ENCODE data around the gene XPC.

Gene XPC

DNA sequence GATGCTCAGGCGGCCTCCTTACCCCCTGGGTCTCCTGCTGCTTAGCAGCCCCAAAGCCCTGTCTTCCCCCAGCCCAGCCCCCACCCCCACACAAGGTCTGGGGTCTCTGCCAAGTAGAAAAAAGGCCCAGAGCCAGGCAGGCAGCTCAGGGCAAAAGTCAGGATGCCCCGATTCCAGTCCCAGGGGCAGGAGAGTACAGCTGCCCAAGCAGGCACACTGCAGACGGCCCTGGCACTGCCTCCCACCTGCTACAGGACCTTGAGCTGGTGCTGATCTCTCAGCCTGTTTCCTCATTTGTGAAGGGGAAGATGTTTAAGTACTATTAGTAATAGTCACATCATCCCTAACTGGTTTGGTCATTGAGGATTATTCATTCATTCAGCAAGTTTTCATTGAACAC is 41.0 kb downstream of the XPC start:
- H3K4me3 ChIP-seq (ENCODE audit: low read depth in 1 of 2, low read length in 2 of 2): no peak overlapping the region
- H3K27me3 ChIP-seq (ENCODE audit: control insufficient read depth in 1 of 2, insufficient read depth in 2 of 2, low read length in 2 of 2): no peaks in the 10 kb centered on the region
- peaks cover 90% of the 10 kb centered on the region for H3K36me3 ChIP-seq (ENCODE audit: insufficient read depth, low read length)
- H3K9ac ChIP-seq (ENCODE audit: low read length): no peak overlapping the region
- no peak overlapping the region for H3K27ac ChIP-seq (ENCODE audit: low read depth, low read length)
- H3K9me3 ChIP-seq (ENCODE audit: low read length): no peaks in the 10 kb centered on the region
- H3K4me1 ChIP-seq (ENCODE audit: insufficient read depth, low read length): peaks cover 1% of the 10 kb centered on the region

DNA sequence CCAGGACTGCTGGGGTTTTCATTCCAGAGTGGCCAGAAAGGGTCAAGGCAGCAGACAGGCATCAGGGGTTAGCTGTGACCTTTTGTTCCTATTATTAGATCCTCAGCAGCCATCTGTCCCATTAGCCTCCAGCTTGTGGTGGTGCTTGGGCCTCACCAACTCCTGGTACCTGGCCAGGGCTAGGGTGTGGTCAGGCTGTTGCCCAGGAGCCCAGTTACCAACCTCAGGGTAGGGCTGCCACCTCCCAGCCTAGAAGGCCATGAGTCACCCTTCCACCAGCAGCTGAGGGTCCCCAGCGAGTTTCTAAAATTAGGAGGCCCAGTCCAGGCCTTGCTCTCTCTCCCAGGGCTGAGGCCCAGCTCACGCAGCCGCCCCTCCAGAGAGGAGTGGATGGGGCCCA is 41.4 kb downstream of the XPC start:
- no peaks in the 10 kb centered on the region for H3K27me3 ChIP-seq (ENCODE audit: control insufficient read depth in 1 of 2, insufficient read depth in 2 of 2, low read length in 2 of 2)
- H3K4me3 ChIP-seq (ENCODE audit: low read depth in 1 of 2, low read length in 2 of 2): no peak overlapping the region
- no peaks in the 10 kb centered on the region for H3K4me1 ChIP-seq (ENCODE audit: insufficient read depth, low read length)
- no peaks in the 10 kb centered on the region for H3K9me3 ChIP-seq (ENCODE audit: low read length)
- no peak overlapping the region for H3K9ac ChIP-seq (ENCODE audit: low read length)
- H3K36me3 ChIP-seq (ENCODE audit: insufficient read depth, low read length): peaks cover 90% of the 10 kb centered on the region
- H3K27ac ChIP-seq (ENCODE audit: low read depth, low read length): no peak overlapping the region

DNA sequence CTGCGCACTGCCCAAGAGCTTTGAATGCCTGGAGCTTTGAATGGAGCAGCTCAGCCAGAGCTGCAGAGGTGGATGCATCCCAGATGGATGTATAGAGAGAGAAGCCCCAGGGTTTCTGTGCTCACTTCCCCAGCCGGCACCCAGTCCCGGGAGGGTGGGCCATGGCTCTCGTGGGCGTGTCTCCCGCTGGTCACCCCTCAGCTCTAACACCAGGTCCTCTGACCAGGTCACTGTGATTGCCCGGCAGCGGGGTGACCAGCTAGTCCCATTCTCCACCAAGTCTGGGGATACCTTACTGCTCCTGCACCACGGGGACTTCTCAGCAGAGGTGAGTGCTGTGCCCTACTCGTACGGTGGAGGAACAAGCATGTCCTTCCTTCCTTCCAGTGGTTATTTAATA is 42.8 kb downstream of the XPC start:
- Histone ChIP-seq H3K36me3 (ENCODE audit: insufficient read depth, low read length) (peaks cover 90% of the 10 kb centered on the region), H3K27ac (ENCODE audit: low read depth, low read length) (no peak overlapping the region), H3K4me1 (ENCODE audit: insufficient read depth, low read length) (no peaks in the 10 kb centered on the region), H3K4me3 (ENCODE audit: low read depth in 1 of 2, low read length in 2 of 2) (no peak overlapping the region), H3K9ac (ENCODE audit: low read length) (no peak overlapping the region), H3K9me3 (ENCODE audit: low read length) (no peaks in the 10 kb centered on the region), H3K27me3 (ENCODE audit: control insufficient read depth in 1 of 2, insufficient read depth in 2 of 2, low read length in 2 of 2) (no peaks in the 10 kb centered on the region)

DNA sequence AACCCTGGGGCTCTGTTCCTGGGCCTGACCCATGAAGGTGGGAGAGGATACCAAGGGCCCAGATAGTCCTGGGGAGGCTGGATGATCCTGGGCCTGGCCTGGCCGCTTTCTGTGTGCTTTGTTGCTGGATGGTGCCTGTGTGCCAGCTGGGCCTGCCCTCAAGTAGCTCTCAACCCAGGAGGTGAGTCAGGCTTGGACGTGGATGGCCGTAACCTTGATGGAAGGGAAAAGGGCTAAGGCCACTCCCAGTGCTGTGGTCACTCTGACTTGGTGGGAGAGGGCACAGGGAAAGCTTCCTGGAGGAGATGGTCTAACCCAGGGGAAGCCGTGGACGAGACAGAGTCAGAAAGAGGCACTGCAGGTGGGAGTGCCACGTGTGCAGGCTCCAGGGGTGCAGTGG is 44.1 kb downstream of the XPC start:
- Histone ChIP-seq H3K36me3 (ENCODE audit: insufficient read depth, low read length) (peaks cover 91% of the 10 kb centered on the region), H3K9me3 (ENCODE audit: low read length) (no peaks in the 10 kb centered on the region), H3K4me3 (ENCODE audit: low read depth in 1 of 2, low read length in 2 of 2) (no peak overlapping the region), H3K27me3 (ENCODE audit: control insufficient read depth in 1 of 2, insufficient read depth in 2 of 2, low read length in 2 of 2) (no peaks in the 10 kb centered on the region), H3K27ac (ENCODE audit: low read depth, low read length) (no peak overlapping the region), H3K4me1 (ENCODE audit: insufficient read depth, low read length) (no peaks in the 10 kb centered on the region), H3K9ac (ENCODE audit: low read length) (no peak overlapping the region)

DNA sequence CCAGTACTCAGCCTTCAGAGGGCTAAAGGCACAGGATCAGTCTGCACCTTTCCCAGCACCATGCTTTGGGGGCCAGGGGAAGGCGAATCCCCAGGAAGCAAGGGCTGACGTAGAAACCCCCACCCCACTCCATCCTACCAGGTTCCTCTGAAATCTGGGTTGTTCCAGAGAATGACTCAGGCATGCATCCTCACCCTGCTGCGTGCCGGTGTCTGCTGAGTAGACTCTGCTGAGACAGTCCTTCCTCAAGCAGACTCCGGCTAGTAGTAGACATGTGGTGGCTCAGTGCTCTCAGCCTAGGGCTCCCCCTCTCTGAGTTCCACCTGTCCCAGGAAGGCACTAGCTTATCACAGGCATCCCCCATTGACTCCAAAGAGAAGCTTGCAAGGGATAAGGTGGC is 44.5 kb downstream of the XPC start:
- H3K36me3 ChIP-seq (ENCODE audit: insufficient read depth, low read length): peaks cover 89% of the 10 kb centered on the region
- no peak overlapping the region for H3K4me3 ChIP-seq (ENCODE audit: low read depth in 1 of 2, low read length in 2 of 2)
- no peaks in the 10 kb centered on the region for H3K9me3 ChIP-seq (ENCODE audit: low read length)

DNA sequence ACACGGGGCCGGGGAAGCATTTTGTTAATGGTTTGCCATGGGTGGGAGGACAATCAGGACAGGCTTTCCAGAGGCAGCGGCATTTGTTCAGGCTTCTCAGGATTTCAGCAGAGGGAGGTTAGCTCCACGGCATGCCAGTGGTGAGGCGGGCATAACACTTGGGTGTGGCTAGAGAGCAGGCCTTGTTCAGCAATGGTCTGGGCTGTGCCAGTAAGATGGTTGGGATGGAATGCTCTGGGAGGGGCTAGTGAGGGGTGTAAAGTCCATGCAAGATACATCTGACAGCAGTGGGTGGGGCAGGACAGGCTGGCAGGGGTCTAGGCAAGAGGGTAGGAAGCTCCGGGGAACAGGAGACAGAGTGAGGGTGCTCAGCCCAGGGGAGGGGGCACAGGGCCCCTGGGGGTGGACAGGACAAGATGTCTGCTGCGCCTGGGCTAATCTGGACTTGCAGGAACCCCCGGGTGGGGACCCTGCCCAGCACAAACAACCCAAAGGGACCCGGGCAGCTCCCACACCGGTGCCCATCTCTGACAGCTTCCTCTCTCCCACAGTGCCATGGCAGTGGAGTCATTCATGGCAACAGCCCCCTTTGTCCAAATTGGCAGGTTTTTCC is 45.1 kb downstream of the XPC start:
- Histone ChIP-seq H3K36me3 (ENCODE audit: insufficient read depth, low read length) (peaks cover 88% of the 10 kb centered on the region), H3K4me3 (ENCODE audit: low read depth in 1 of 2, low read length in 2 of 2) (no peak overlapping the region), H3K9ac (ENCODE audit: low read length) (no peak overlapping the region), H3K27me3 (ENCODE audit: control insufficient read depth in 1 of 2, insufficient read depth in 2 of 2, low read length in 2 of 2) (no peaks in the 10 kb centered on the region), H3K9me3 (ENCODE audit: low read length) (no peaks in the 10 kb centered on the region), H3K4me1 (ENCODE audit: insufficient read depth, low read length) (no peaks in the 10 kb centered on the region), H3K27ac (ENCODE audit: low read depth, low read length) (no peak overlapping the region)

More for the DNA sequence above, 44.5 kb downstream of the XPC start:
- no peaks in the 10 kb centered on the region for H3K27me3 ChIP-seq (ENCODE audit: control insufficient read depth in 1 of 2, insufficient read depth in 2 of 2, low read length in 2 of 2)
- no peaks in the 10 kb centered on the region for H3K4me1 ChIP-seq (ENCODE audit: insufficient read depth, low read length)
- no peak overlapping the region for H3K9ac ChIP-seq (ENCODE audit: low read length)
- H3K27ac ChIP-seq (ENCODE audit: low read depth, low read length): no peak overlapping the region

DNA sequence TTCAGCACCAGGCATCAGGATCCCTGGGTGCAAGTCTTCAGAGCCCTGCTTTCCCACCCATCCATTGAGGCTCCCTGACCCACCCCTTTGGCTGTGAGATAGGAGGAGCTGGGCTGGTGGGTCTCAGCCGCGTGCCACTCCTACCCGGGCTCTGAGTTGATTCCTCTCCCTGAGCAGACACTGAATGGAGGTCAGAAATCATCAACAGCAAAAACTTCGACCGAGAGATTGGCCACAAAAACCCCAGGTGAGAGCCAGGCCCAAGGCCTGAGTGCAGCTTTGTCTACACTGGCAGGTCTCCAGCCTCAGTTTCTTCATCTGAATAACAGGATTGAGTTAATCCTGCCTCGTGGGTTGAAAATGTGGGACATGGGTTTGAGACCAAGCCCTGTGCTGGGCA is 45.7 kb downstream of the XPC start:
- no peak overlapping the region for H3K9ac ChIP-seq (ENCODE audit: low read length)
- peaks cover 4% of the 10 kb centered on the region for H3K4me1 ChIP-seq (ENCODE audit: insufficient read depth, low read length)
- no peaks in the 10 kb centered on the region for H3K27me3 ChIP-seq (ENCODE audit: control insufficient read depth in 1 of 2, insufficient read depth in 2 of 2, low read length in 2 of 2)
- no peak overlapping the region for H3K27ac ChIP-seq (ENCODE audit: low read depth, low read length)
- H3K4me3 ChIP-seq (ENCODE audit: low read depth in 1 of 2, low read length in 2 of 2): no peak overlapping the region
- H3K9me3 ChIP-seq (ENCODE audit: low read length): no peaks in the 10 kb centered on the region
- H3K36me3 ChIP-seq (ENCODE audit: insufficient read depth, low read length): peaks cover 88% of the 10 kb centered on the region

DNA sequence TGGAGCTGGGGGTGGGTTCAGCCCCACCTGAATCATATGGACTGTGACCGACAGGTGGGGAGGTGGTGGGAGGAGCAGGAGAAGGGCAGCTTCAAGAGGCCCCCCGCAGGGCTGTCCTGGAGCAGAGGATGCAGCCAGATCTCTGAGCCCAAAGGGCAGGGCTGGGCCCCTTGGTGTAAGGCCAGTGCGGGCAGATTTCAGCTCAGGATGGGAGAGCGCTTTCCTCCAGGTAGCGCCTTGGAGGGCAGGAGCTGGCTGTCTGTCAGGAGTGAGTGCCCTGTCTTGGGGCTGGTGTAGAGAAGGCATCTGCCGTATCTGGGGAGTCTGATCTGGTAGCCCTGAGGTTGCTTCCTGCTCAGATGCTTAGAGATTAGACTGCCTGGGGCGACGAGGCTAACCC is 46.3 kb downstream of the XPC start:
- Histone ChIP-seq H3K4me3 (ENCODE audit: low read depth in 1 of 2, low read length in 2 of 2) (no peak overlapping the region), H3K27ac (ENCODE audit: low read depth, low read length) (no peak overlapping the region), H3K4me1 (ENCODE audit: insufficient read depth, low read length) (peaks cover 10% of the 10 kb centered on the region), H3K36me3 (ENCODE audit: insufficient read depth, low read length) (peaks cover 87% of the 10 kb centered on the region), H3K27me3 (ENCODE audit: control insufficient read depth in 1 of 2, insufficient read depth in 2 of 2, low read length in 2 of 2) (no peaks in the 10 kb centered on the region), H3K9ac (ENCODE audit: low read length) (no peak overlapping the region), H3K9me3 (ENCODE audit: low read length) (no peaks in the 10 kb centered on the region)

DNA sequence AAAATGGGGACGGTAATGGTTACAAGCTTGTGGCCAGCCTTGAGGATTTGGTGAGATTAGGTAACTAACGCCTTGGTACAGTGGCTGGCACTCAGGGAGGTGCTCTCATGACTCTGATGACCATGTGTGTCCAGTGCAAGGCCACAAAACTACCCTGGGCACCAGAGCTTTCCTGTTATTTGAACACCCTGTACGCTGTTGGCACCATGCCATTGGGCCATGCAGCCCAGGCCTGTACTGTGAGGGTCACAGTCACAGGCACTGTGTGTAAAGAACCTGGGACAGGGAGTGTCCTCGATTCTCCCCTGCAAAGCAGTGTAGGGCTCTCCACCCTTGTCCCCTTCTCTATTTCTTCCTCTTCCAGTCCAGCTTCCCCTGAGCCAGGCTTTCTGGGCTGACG is 47.3 kb downstream of the XPC start:
- H3K27ac ChIP-seq (ENCODE audit: low read depth, low read length): no peak overlapping the region
- no peak overlapping the region for H3K9ac ChIP-seq (ENCODE audit: low read length)
- H3K9me3 ChIP-seq (ENCODE audit: low read length): no peaks in the 10 kb centered on the region
- H3K36me3 ChIP-seq (ENCODE audit: insufficient read depth, low read length): peaks cover 82% of the 10 kb centered on the region
- H3K4me3 ChIP-seq (ENCODE audit: low read depth in 1 of 2, low read length in 2 of 2): no peak overlapping the region
- H3K27me3 ChIP-seq (ENCODE audit: control insufficient read depth in 1 of 2, insufficient read depth in 2 of 2, low read length in 2 of 2): no peaks in the 10 kb centered on the region
- peaks cover 20% of the 10 kb centered on the region for H3K4me1 ChIP-seq (ENCODE audit: insufficient read depth, low read length)

DNA sequence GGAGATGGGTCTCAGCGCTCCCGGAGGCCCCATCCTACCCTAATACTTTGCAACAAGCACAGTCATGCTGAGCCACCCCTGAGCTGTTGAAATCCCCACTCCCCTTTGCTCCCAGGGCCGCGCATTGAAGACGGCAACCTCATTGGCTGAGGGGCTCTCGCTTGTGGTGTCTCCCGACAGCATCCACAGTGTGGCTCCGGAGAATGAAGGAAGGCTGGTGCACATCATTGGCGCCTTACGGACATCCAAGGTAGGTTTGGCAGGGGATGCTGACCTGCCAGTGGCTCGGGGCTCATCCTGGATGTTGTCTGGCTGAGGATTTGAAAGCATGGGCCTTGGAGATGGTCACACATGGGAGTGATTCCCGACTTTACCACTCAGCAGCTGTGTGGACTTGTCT is 47.7 kb downstream of the XPC start:
- Histone ChIP-seq H3K4me1 (ENCODE audit: insufficient read depth, low read length) (peaks cover 24% of the 10 kb centered on the region), H3K9me3 (ENCODE audit: low read length) (no peaks in the 10 kb centered on the region), H3K27me3 (ENCODE audit: control insufficient read depth in 1 of 2, insufficient read depth in 2 of 2, low read length in 2 of 2) (no peaks in the 10 kb centered on the region), H3K4me3 (ENCODE audit: low read depth in 1 of 2, low read length in 2 of 2) (no peak overlapping the region), H3K9ac (ENCODE audit: low read length) (no peak overlapping the region), H3K27ac (ENCODE audit: low read depth, low read length) (no peak overlapping the region), H3K36me3 (ENCODE audit: insufficient read depth, low read length) (peaks cover 78% of the 10 kb centered on the region)

DNA sequence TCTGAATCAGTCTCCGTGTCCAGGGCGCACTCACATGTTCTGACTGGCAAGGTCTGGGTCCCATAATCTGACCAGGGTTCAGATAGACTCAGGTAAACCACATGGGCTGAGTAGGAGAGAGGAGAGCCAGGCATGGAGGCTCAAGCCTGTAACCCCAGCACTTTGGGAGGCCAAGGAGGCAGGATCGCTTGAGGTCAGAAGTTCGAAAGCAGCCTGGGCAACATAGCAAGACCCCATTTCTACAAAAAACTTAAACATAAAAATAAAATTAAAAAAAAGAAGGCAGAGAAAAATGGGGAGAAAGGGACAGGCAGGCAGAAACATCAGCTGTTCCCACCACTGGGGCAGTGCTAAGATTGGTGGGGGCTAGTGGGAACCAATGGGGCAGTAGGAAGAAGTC is 48.2 kb downstream of the XPC start:
- H3K36me3 ChIP-seq (ENCODE audit: insufficient read depth, low read length): peaks cover 73% of the 10 kb centered on the region
- peaks cover 24% of the 10 kb centered on the region for H3K4me1 ChIP-seq (ENCODE audit: insufficient read depth, low read length)
- H3K9ac ChIP-seq (ENCODE audit: low read length): no peak overlapping the region
- no peaks in the 10 kb centered on the region for H3K9me3 ChIP-seq (ENCODE audit: low read length)
- no peak overlapping the region for H3K4me3 ChIP-seq (ENCODE audit: low read depth in 1 of 2, low read length in 2 of 2)
- H3K27me3 ChIP-seq (ENCODE audit: control insufficient read depth in 1 of 2, insufficient read depth in 2 of 2, low read length in 2 of 2): no peaks in the 10 kb centered on the region
- H3K27ac ChIP-seq (ENCODE audit: low read depth, low read length): no peak overlapping the region

DNA sequence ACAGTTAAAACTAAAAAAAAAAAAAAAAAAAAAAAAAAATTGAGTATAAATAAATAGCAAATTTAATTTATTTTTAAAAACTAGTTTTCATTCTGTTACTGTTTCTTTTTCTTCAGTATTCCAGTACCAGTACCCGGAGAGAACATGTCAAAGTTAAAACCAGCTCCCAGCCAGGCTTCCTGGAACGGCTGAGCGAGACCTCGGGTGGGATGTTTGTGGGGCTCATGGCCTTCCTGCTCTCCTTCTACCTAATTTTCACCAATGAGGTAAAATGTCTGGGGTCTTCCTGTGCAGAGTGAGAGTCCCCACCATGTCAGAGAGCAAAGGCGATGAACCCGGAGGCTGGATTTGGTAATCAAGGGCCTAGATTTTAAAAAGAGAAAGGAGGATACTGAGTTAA is 49.1 kb downstream of the XPC start:
- no peak overlapping the region for H3K9ac ChIP-seq (ENCODE audit: low read length)
- no peak overlapping the region for H3K27ac ChIP-seq (ENCODE audit: low read depth, low read length)
- no peaks in the 10 kb centered on the region for H3K9me3 ChIP-seq (ENCODE audit: low read length)
- H3K4me3 ChIP-seq (ENCODE audit: low read depth in 1 of 2, low read length in 2 of 2): no peak overlapping the region
- no peaks in the 10 kb centered on the region for H3K27me3 ChIP-seq (ENCODE audit: control insufficient read depth in 1 of 2, insufficient read depth in 2 of 2, low read length in 2 of 2)
- peaks cover 24% of the 10 kb centered on the region for H3K4me1 ChIP-seq (ENCODE audit: insufficient read depth, low read length)
- peaks cover 64% of the 10 kb centered on the region for H3K36me3 ChIP-seq (ENCODE audit: insufficient read depth, low read length)
